H1 (cell line): ENCODE results near the gene SCPEP1. TPM values are rescaled to one million over a fixed set of nuclear protein-coding genes. Genes with fewer than 3 reads are reported as not detected.

ENCODE experiments used
- CTCF ChIA-PET: fragments of 300-600 bp; sonication (Branson Sonifier 250); formaldehyde crosslinking; loops from one replicate; lab custom pipeline; 2021; ENCODE audit not compliant: partially characterized antibody; lab: Charles Lee
- POLR2A ChIA-PET: fragments of 300-600 bp; sonication (Branson Sonifier 250); formaldehyde crosslinking; loops from one replicate; lab custom pipeline; 2021; ENCODE audit warnings: inconsistent platforms; ENCODE audit not compliant: partially characterized antibody; lab: Charles Lee
- DNase-seq, 2 experiments: peaks; one replicate each; pipeline versions ENCODE4 v3.0.0 to v3.0.0-alpha.2; 2010 to 2022; ENCODE audit warnings: low spot score in 2 of 2, low read depth in 1 of 2, mixed read lengths in 1 of 2
- FAIRE-seq: peaks from 2 replicates; lab custom pipeline; 2011; peaks lifted over from hg19 to GRCh38; lab: Jason Lieb, UNC
- H2AFZ ChIP-seq: 2 replicates; pipeline ENCODE4 v1.8.1; 2012; ENCODE audit warnings: low read length, inconsistent platforms
- H2AK5ac ChIP-seq: 2 replicates; pipeline ENCODE4 v1.6.1; 2013; ENCODE audit warnings: low read depth, low read length
- H2BK120ac ChIP-seq: replicated peaks from 2 replicates; pipeline ENCODE3; 2013; ENCODE audit warnings: low read depth, low read length, inconsistent platforms
- H2BK12ac ChIP-seq: 2 replicates; pipeline ENCODE4 v1.6.1; 2013; ENCODE audit warnings: low read depth, low read length
- H2BK15ac ChIP-seq: 2 replicates; pipeline ENCODE4 v1.6.1; 2013; ENCODE audit warnings: low read length
- H2BK20ac ChIP-seq: 2 replicates; pipeline ENCODE4 v1.6.1; 2013; ENCODE audit warnings: low read length
- H2BK5ac ChIP-seq: 2 replicates; pipeline ENCODE4 v1.6.1; 2013; ENCODE audit warnings: low read depth, low read length
- H3K14ac ChIP-seq: 2 replicates; pipeline ENCODE4 v1.6.1; 2013; ENCODE audit warnings: inconsistent platforms; ENCODE audit not compliant: insufficient read length
- H3K18ac ChIP-seq: 2 replicates; pipeline ENCODE4 v1.6.1; 2013; ENCODE audit warnings: low read length; ENCODE audit errors: extremely low read depth
- H3K23ac ChIP-seq: 2 replicates; pipeline ENCODE4 v1.6.1; 2013; ENCODE audit warnings: inconsistent platforms; ENCODE audit not compliant: insufficient read length
- H3K23me2 ChIP-seq: 2 replicates; pipeline ENCODE4 v1.6.1; 2013; ENCODE audit warnings: low read depth, low read length
- H3K27ac ChIP-seq: 2 replicates; pipeline ENCODE4 v1.6.1; 2011; ENCODE audit warnings: low read depth, low read length, inconsistent platforms
- H3K27me3 ChIP-seq, 4 experiments: replicated peaks in 1 of 4; 1 replicate in 1 of 4; 2 replicates in 3 of 4; pipeline versions ENCODE4 v1.6.1 to v1.8.1; 2011 to 2013; ENCODE audit warnings: low read length in 3 of 4, mild to moderate bottlenecking in 3 of 4, inconsistent platforms in 2 of 4, mixed read lengths in 2 of 4, moderate library complexity in 1 of 4; ENCODE audit not compliant: control insufficient read depth in 3 of 4, insufficient read depth in 3 of 4; ENCODE audit errors: extremely low read depth in 1 of 4
- H3K36me3 ChIP-seq, 4 experiments: 2 replicates each; pipeline versions ENCODE4 v1.6.1 to v1.8.1; 2011 to 2013; ENCODE audit warnings: mild to moderate bottlenecking in 4 of 4, low read length in 3 of 4, moderate library complexity in 2 of 4, control low read depth in 1 of 4, inconsistent platforms in 1 of 4; ENCODE audit not compliant: insufficient read depth in 4 of 4, control insufficient read depth in 2 of 4
- H3K4ac ChIP-seq: replicated peaks from 2 replicates; pipeline ENCODE3; 2013; ENCODE audit warnings: low read length, low read depth, mixed read lengths, inconsistent platforms; ENCODE audit not compliant: insufficient read length
- H3K4me1 ChIP-seq, 4 experiments: replicated peaks in 1 of 4; 1 replicate in 1 of 4; 2 replicates in 3 of 4; pipeline versions ENCODE4 v1.6.1 to v1.8.1; 2011 to 2013; ENCODE audit warnings: low read length in 3 of 4, inconsistent platforms in 2 of 4, mixed read lengths in 1 of 4; ENCODE audit not compliant: insufficient read depth in 4 of 4, control insufficient read depth in 3 of 4
- H3K4me2 ChIP-seq, 2 experiments: 2 replicates each; pipeline versions ENCODE4 v1.6.1 to v1.8.1; 2011 to 2013; ENCODE audit warnings: low read depth in 2 of 2, low read length in 2 of 2, control low read depth in 1 of 2, inconsistent platforms in 1 of 2, mild to moderate bottlenecking in 1 of 2; ENCODE audit not compliant: insufficient read depth in 1 of 2
- H3K4me3 ChIP-seq, 4 experiments: fragments of 200-600, 300-600 bp in 1 of 4; sonication (generic), shearing (Covaris generic), sonication (Bioruptor Twin) in 1 of 4; 2 replicates each; pipeline versions ENCODE4 v1.5.1 to v1.8.1; 2011 to 2016; ENCODE audit warnings: low read length in 4 of 4, low read depth in 3 of 4, control low read depth in 2 of 4, inconsistent platforms in 2 of 4, mild to moderate bottlenecking in 2 of 4, mixed read lengths in 1 of 4, moderate library complexity in 1 of 4; ENCODE audit not compliant: insufficient read depth in 2 of 4; ENCODE audit errors: extremely low read depth in 1 of 4
- H3K56ac ChIP-seq: replicated peaks from 2 replicates; pipeline ENCODE3; 2013; ENCODE audit warnings: low read depth, mild to moderate bottlenecking, mixed read lengths, low read length, inconsistent platforms; ENCODE audit not compliant: insufficient read length
- H3K79me1 ChIP-seq: 2 replicates; pipeline ENCODE4 v1.6.1; 2013; ENCODE audit warnings: low read depth, low read length, control low read depth
- H3K79me2 ChIP-seq, 2 experiments: 2 replicates each; pipeline versions ENCODE4 v1.6.1 to v1.8.1; 2012 to 2013; ENCODE audit warnings: low read length in 2 of 2, mild to moderate bottlenecking in 2 of 2, inconsistent platforms in 1 of 2; ENCODE audit not compliant: insufficient read depth in 2 of 2, control insufficient read depth in 1 of 2
- H3K9ac ChIP-seq, 4 experiments: replicated peaks in 1 of 4; 1 replicate in 1 of 4; 2 replicates in 3 of 4; pipeline versions ENCODE4 v1.6.1 to v1.8.1; 2011 to 2013; ENCODE audit warnings: low read depth in 3 of 4, low read length in 3 of 4, control low read depth in 2 of 4, mild to moderate bottlenecking in 2 of 4, moderate library complexity in 2 of 4, inconsistent platforms in 1 of 4; ENCODE audit errors: extremely low read depth in 1 of 4
- H3K9me3 ChIP-seq, 2 experiments: 2 replicates each; pipeline versions ENCODE4 v1.6.1 to v1.8.1; 2012 to 2013; ENCODE audit warnings: mild to moderate bottlenecking in 2 of 2, moderate library complexity in 2 of 2, control low read depth in 1 of 2, inconsistent platforms in 1 of 2, low read depth in 1 of 2, low read length in 1 of 2, mixed read lengths in 1 of 2; ENCODE audit not compliant: insufficient read depth in 2 of 2
- H4K20me1 ChIP-seq, 2 experiments: replicated peaks in 1 of 2; 2 replicates each; pipeline versions ENCODE3 to v1.8.1; 2011 to 2013; ENCODE audit warnings: inconsistent platforms in 2 of 2, low read length in 2 of 2, mild to moderate bottlenecking in 1 of 2; ENCODE audit not compliant: insufficient read depth in 2 of 2, control insufficient read depth in 1 of 2
- H4K5ac ChIP-seq: 2 replicates; pipeline ENCODE4 v1.6.1; 2013; ENCODE audit warnings: low read length, low read depth, mixed read lengths, inconsistent platforms; ENCODE audit not compliant: insufficient read length
- H4K8ac ChIP-seq: 2 replicates; pipeline ENCODE4 v1.8.0; 2013; ENCODE audit warnings: mild to moderate bottlenecking, moderate library complexity, low read length, inconsistent platforms; ENCODE audit not compliant: insufficient read depth; ENCODE audit errors: extremely low read depth
- H4K91ac ChIP-seq: replicated peaks from 2 replicates; pipeline ENCODE3; 2013; ENCODE audit warnings: low read length, mixed read lengths, inconsistent platforms; ENCODE audit not compliant: insufficient read length
- MAFK ChIP-seq: IDR thresholded peaks from 2 replicates; pipeline ENCODE4 v1.6.1; 2012; ENCODE audit warnings: low read depth, mild to moderate bottlenecking, improper control_type of control experiment, low read length
- RBBP5 ChIP-seq: IDR thresholded peaks from 2 replicates; pipeline ENCODE4 v1.7.1; 2012; ENCODE audit warnings: low read depth, mild to moderate bottlenecking, inconsistent platforms, low read length, moderate library complexity, borderline replicate concordance
- WGBS, 2 experiments: shearing (Covaris generic) in 1 of 2; methylation state at CpG; one replicate each; pipeline versions ENCODE4 v1.1.6 to v1.1.7; 2013 to 2015; ENCODE audit warnings: low lambda C conversion rate in 2 of 2, mixed read lengths in 2 of 2, inconsistent platforms in 1 of 2, low coverage in 1 of 2, missing lambda C conversion rate in 1 of 2; ENCODE audit not compliant: insufficient replicate concordance in 2 of 2, insufficient coverage in 1 of 2, insufficient read length in 1 of 2; ENCODE audit errors: extremely low coverage in 1 of 2, missing lambda C conversion rate in 1 of 2; 5-methylcytosine and 5-hydroxymethylcytosine counted together
- polyA plus RNA-seq, 7 experiments: library from polyadenylated mRNA; depleted of rRNA in 3 of 7; stranded (reverse) in 5 of 7; unstranded in 2 of 7; fragments of >200 nt in 5 of 7; fragments of 200-250 nt in 2 of 7; gene quantifications; 1 replicate in 5 of 7; 2 replicates in 1 of 7; 4 replicates in 1 of 7; pipeline versions ENCODE4 v1.2.1 to v1.2.3, GENCODE V29; 2011 to 2013; ENCODE audit warnings: missing spikeins in 2 of 7, mixed read lengths in 2 of 7
- total RNA-seq: library from RNA; stranded (reverse); fragmentation: NEBNext Ultra II Directional; extraction: Animal tissue kit (Norgen Biotek cat#: 25700); gene quantifications from 2 replicates; pipeline ENCODE4 v1.2.1, GENCODE V29; 2021

SCPEP1 gene
- total and polyA plus RNA-seq, 2 of the 8 experiments (the other 6 are each of a cell fraction or from before 2014, with no cell fraction given): 30.7 to 52.6 TPM

- 87% methylated on average over 7 of the region's 7 CpGs; no CpG with 5 or more reads in 1 of the 2 experiments for WGBS, 2 experiments
- FAIRE-seq (peak; percentile 42), DNase-seq (no peak)
- Histone ChIP-seq H2BK120ac (peak overlapping the region; percentile 90), H3K23me2 (no peaks in the 10 kb centered on the region)
- TF ChIP-seq RBBP5 (no peak), MAFK (peak; percentile 14; the same call in 1 of the 2 replicates)
- TF ChIP-seq, all 59 proteins: peak for 1
- Histone ChIP-seq H3K27ac (no peak overlapping the region), H3K4ac (peak overlapping the region; percentile 93), H2BK5ac (peak overlapping the region; percentile 64; the same call in 1 of the 2 replicates), H4K8ac (no peak overlapping the region), H3K79me2 (no peaks in the 10 kb centered on the region), H2BK20ac (peak overlapping the region; percentile 93), H3K79me1 (no peaks in the 10 kb centered on the region), H3K9me3 (no peaks in the 10 kb centered on the region), H3K4me3 (no peak overlapping the region), H3K14ac (no peak overlapping the region), H4K20me1 (no peaks in the 10 kb centered on the region), H3K4me2 (no peak overlapping the region), H3K23ac (no peak overlapping the region), H2BK12ac (no peak overlapping the region; the same call in 1 of the 2 replicates), H3K18ac (peak overlapping the region; percentile 54; the same call in 1 of the 2 replicates), H3K4me1 (peaks cover 2 to 15% (median 11%) of the 10 kb centered on the region in 4 experiments; a peak in 6 of 7 replicates), H2AFZ (peak overlapping the region; percentile 91; the same call in 1 of the 2 replicates), H4K5ac (no peak overlapping the region), H3K36me3 (no peaks in the 10 kb centered on the region), H3K9ac (no peak overlapping the region), H2AK5ac (no peak overlapping the region), H3K56ac (no peak overlapping the region), H3K27me3 (0 out of 7 replicates have a peak, but pooled peaks cover 0 to 4% (median 0%) of the 10 kb centered on the region in 4 experiments), H4K91ac (peak overlapping the region; percentile 100), H2BK15ac (no peak overlapping the region)
- ChIA-PET CTCF (interaction anchor here (0.8 to 11.8 kb wide), 7 partner anchors 9 to 94 kb away, joined by 4 to 112 read pairs (median 13); partner anchors contain the start of gene SCPEP1), POLR2A (interaction anchor here (1.0 to 1.3 kb wide), 3 partner anchors 16 to 75 kb away, joined by 3 read pairs; no protein-coding TSS in a partner anchor)
These were observed 33.6 kb downstream of the SCPEP1 start for GRCh38 chr17:57011491-57012015.
